PC-9 (cell line): ENCODE data around the gene DAAM1. TPM values are rescaled to one million over a fixed set of nuclear protein-coding genes. Genes with fewer than 3 reads are reported as not detected.

ENCODE experiments used
- BruUV-seq: library from RNA; stranded (reverse); fragments of 400-500 nt; replicated peaks from 2 replicates; lab custom pipeline; 2021; lab: Mats Ljungman, UMichigan
- CTCF ChIA-PET: fragments of 300-600 bp; sonication (Branson Sonifier 250); formaldehyde crosslinking; loops from one replicate; lab custom pipeline; 2022; ENCODE audit warnings: antibody characterized with exemption; lab: Charles Lee
- POLR2A ChIA-PET: fragments of 300-600 bp; sonication (Branson Sonifier 250); formaldehyde crosslinking; loops from one replicate; lab custom pipeline; 2022; ENCODE audit warnings: antibody characterized with exemption; ENCODE audit not compliant: unreplicated experiment; lab: Charles Lee
- DNase-seq, 2 experiments: peaks; one replicate each; pipeline versions ENCODE4 v3.0.0 to v3.0.0-alpha.2; 2015 to 2022; ENCODE audit warnings: mixed read lengths in 1 of 2
- H2AFZ ChIP-seq: fragments of 200-600 bp; sonication (generic); 2 replicates; pipeline ENCODE4 v1.8.1; 2017; ENCODE audit warnings: antibody characterized with exemption
- H3F3A ChIP-seq: fragments of 200-600 bp; sonication (generic); 2 replicates; pipeline ENCODE4 v1.8.1; 2017; ENCODE audit warnings: antibody characterized with exemption, mild to moderate bottlenecking, low read depth; ENCODE audit not compliant: insufficient read depth
- H3K27ac ChIP-seq: fragments of 200-600 bp; sonication (generic); 2 replicates; pipeline ENCODE4 v1.6.1; 2016; ENCODE audit warnings: mixed run types
- H3K27me3 ChIP-seq: fragments of 200-600 bp; sonication (generic); 2 replicates; pipeline ENCODE4 v1.6.1; 2016; ENCODE audit warnings: low read depth, mixed run types; ENCODE audit not compliant: insufficient read depth
- H3K36me3 ChIP-seq: fragments of 200-600 bp; sonication (generic); 2 replicates; pipeline ENCODE4 v1.6.1; 2016; ENCODE audit warnings: low read depth, mixed run types
- H3K4me1 ChIP-seq: fragments of 200-600 bp; sonication (generic); replicated peaks from 2 replicates; pipeline ENCODE4 v1.6.1; 2016; ENCODE audit warnings: mixed run types; ENCODE audit not compliant: insufficient read depth
- H3K4me2 ChIP-seq: fragments of 200-600 bp; sonication (generic); 2 replicates; pipeline ENCODE4 v1.6.1; 2017; ENCODE audit warnings: mixed run types
- H3K4me3 ChIP-seq: fragments of 200-600 bp; sonication (generic); 2 replicates; pipeline ENCODE4 v1.6.1; 2016; ENCODE audit warnings: mixed run types
- H3K79me2 ChIP-seq: fragments of 200-600 bp; sonication (generic); 2 replicates; pipeline ENCODE4 v1.6.1; 2017; ENCODE audit warnings: low read depth, mixed run types
- H3K9me2 ChIP-seq: fragments of 200-600 bp; sonication (generic); 2 replicates; pipeline ENCODE4 v1.8.1; 2017; ENCODE audit warnings: mild to moderate bottlenecking; ENCODE audit not compliant: insufficient read depth
- H3K9me3 ChIP-seq: fragments of 200-600 bp; sonication (generic); 2 replicates; pipeline ENCODE4 v1.8.1; 2016; ENCODE audit warnings: low read depth; ENCODE audit not compliant: insufficient read depth
- H4K20me1 ChIP-seq: fragments of 200-600 bp; sonication (generic); 2 replicates; pipeline ENCODE4 v1.8.1; 2017; ENCODE audit not compliant: insufficient read depth
- CTCF ChIP-seq: fragments of 200-600 bp; sonication (generic); conservative IDR thresholded peaks from 2 replicates; pipeline ENCODE4 v1.6.1; 2017; ENCODE audit warnings: mixed run types, antibody characterized with exemption, mild to moderate bottlenecking, moderate library complexity
- EZH2 ChIP-seq: fragments of 200-600 bp; sonication (generic); IDR thresholded peaks from 2 replicates; pipeline ENCODE4 v1.8.0; 2017; ENCODE audit warnings: antibody characterized with exemption, low read depth
- intact Hi-C: fragments of 100-400 bp; cut with micrococcal nuclease; formaldehyde crosslinking; loops from one replicate; pipeline ENCODE4 v1.10.0; 2022; ENCODE audit not compliant: unreplicated experiment
- total RNA-seq: library from RNA; stranded (reverse); gene quantifications from 2 replicates; pipeline ENCODE4 v1.2.3, GENCODE V29; 2021

DAAM1 gene
- total RNA-seq, 1 experiment from 2014 or later = 70.7 TPM

- CTCF ChIA-PET = no interaction called here
- Histone ChIP-seq H2AFZ (no peak overlapping the region), H3K9me2 (no peaks in the 10 kb centered on the region), H3K4me3 (no peak overlapping the region), H3K9me3 (peaks cover 6% of the 10 kb centered on the region; the same call in 1 of the 2 replicates), H3F3A (peaks cover 19% of the 10 kb centered on the region), H4K20me1 (no peaks in the 10 kb centered on the region), H3K4me2 (no peak overlapping the region), H3K79me2 (peaks cover 9% of the 10 kb centered on the region), H3K27ac (no peak overlapping the region), H3K4me1 (peaks cover 24% of the 10 kb centered on the region), H3K36me3 (no peaks in the 10 kb centered on the region), H3K27me3 (no peaks in the 10 kb centered on the region)
- no TSS peak for BruUV-seq
- no peak for TF ChIP-seq CTCF
- no peak for TF ChIP-seq EZH2
- intact Hi-C loops = no loop called here
- DNase-seq = no peak
- POLR2A ChIA-PET = no interaction called here
Measured at GRCh38 chr14:59310633-59311032, 122.2 kb downstream of the DAAM1 start.

- Histone ChIP-seq H3K27ac (no peak overlapping the region), H3K36me3 (no peaks in the 10 kb centered on the region), H3K9me3 (peaks cover under 1% of the 10 kb centered on the region; the same call in 1 of the 2 replicates), H2AFZ (no peak overlapping the region), H3K79me2 (peaks cover 9% of the 10 kb centered on the region), H3K9me2 (no peaks in the 10 kb centered on the region), H3K27me3 (no peaks in the 10 kb centered on the region), H4K20me1 (no peaks in the 10 kb centered on the region), H3K4me3 (no peak overlapping the region), H3K4me2 (no peak overlapping the region), H3F3A (peaks cover 8% of the 10 kb centered on the region; the same call in 1 of the 2 replicates), H3K4me1 (peaks cover 13% of the 10 kb centered on the region)
- ChIA-PET CTCF (no interaction called here), POLR2A (no interaction called here)
- BruUV-seq = no TSS peak
- DNase-seq = no peak
- TF ChIP-seq EZH2 (no peak), CTCF (no peak)
- intact Hi-C loops = no loop called here
Measured at GRCh38 chr14:59311723-59312122, 123.3 kb downstream of the DAAM1 start.

- TF ChIP-seq EZH2 (no peak), CTCF (no peak)
- intact Hi-C loops = no loop called here
- Histone ChIP-seq H3K9me2 (no peaks in the 10 kb centered on the region), H3K9me3 (no peaks in the 10 kb centered on the region), H3K4me3 (no peak overlapping the region), H3K4me1 (no peaks in the 10 kb centered on the region), H3F3A (no peaks in the 10 kb centered on the region), H2AFZ (no peak overlapping the region), H4K20me1 (no peaks in the 10 kb centered on the region), H3K27ac (no peak overlapping the region), H3K36me3 (no peaks in the 10 kb centered on the region), H3K27me3 (no peaks in the 10 kb centered on the region), H3K4me2 (no peak overlapping the region), H3K79me2 (no peaks in the 10 kb centered on the region)
- no peak for DNase-seq
- ChIA-PET POLR2A (interaction anchor here (0.6 kb wide), 1 partner anchor 150 kb away, joined by 5 read pairs; no protein-coding TSS in a partner anchor), CTCF (interaction anchor here (1.3 kb wide), 1 partner anchor 184 kb away, joined by 3 read pairs; no protein-coding TSS in a partner anchor)
- no TSS peak for BruUV-seq
Measured at GRCh38 chr14:59313144-59313651, 124.7 kb downstream of the DAAM1 start.
